RPMI7951 (cell line): ENCODE results near the gene ADAMTS17. TPM values are rescaled to one million over a fixed set of nuclear protein-coding genes. Genes with fewer than 3 reads are reported as not detected.
"Not testable (repeated sequence)": the region's sequence is repeated elsewhere in the genome, so short reads cannot be mapped to it uniquely, and the experiment has no call there.

Experiments used
- DNase-seq: peaks from one replicate; pipeline ENCODE4 v3.0.0-alpha.2; 2012; ENCODE audit warnings: low read depth
- total RNA-seq: library from RNA; depleted of rRNA; stranded (reverse); fragments of >200 nt; shearing (Covaris generic); gene quantifications from 2 replicates; pipeline ENCODE4 v1.2.3, GENCODE V29; 2014

Gene ADAMTS17
- total RNA-seq, 1 experiment from 2014 or later, result 1.6 TPM

DNA sequence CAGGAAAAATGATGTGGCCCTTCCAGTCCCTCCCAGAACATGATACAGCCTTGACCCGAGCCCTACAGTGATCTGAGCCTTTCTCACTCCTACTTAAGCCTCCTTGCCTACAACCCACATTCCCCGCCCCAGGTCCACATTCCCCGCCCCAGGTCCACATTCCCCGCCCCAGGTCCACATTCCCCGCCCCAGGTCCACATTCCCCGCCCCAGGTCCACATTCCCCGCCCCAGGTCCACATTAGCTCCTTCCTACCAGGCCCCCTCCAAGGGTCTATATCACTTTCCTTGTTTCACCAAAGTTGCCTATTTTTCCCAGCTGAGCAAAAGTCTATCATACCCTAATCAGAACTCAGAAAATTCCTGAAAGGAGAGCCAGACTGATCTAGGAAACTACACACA is 2.3 kb downstream of the ADAMTS17 start:
- DNase-seq, result not testable (repeated sequence)

DNA sequence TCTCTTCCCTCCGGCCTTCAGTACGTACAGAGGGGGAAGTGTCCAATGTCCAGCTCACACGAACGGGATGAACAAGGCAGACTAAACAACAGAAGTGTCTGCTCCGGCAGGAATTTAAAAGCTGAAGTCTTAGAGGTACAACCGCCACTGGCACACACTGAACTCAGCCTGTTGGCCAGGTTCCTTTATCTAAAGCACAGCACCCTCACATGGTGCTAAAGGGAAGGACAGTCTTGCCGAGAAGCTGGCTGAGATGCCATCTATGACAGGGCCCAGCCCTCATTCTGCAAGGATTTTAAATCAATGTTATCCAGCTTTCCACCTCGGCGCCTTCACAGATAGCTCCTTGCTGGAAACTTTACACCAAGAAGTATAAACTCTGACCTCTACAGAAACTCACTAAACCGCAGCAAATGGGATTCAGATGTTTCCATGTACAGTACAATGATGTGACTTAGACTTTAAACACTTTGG is 2.8 kb downstream of the ADAMTS17 start:
- DNase-seq, result peak; percentile 54

DNA sequence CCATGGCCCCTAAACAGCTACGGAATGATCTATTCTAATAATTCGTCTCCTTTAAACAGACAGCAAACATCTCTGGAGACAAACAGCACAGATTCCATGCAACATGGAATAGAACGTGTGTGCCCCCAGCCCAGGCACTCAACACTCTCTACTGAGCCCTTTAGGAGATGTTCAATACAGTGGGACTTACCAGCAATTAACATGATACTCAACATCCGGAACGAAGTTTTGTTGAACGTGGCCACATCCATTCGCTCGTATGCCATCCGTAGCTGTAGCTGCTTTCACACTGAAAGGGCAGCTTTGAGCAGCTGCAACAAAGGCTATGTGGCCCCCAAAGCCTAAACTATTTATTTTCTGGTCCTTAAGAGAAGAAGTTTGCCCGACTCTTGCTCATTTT is 3.5 kb downstream of the ADAMTS17 start:
- DNase-seq, result no peak

- no peak for DNase-seq
Measured at GRCh38 chr15:100337096-100338044, 4.4 kb downstream of the ADAMTS17 start.

- no peak for DNase-seq
Measured at GRCh38 chr15:100336061-100336460, 5.7 kb downstream of the ADAMTS17 start.

GRCh38 chr15:100335335-100335999 is 6.3 kb downstream of the ADAMTS17 start:
- DNase-seq, result no peak

DNA sequence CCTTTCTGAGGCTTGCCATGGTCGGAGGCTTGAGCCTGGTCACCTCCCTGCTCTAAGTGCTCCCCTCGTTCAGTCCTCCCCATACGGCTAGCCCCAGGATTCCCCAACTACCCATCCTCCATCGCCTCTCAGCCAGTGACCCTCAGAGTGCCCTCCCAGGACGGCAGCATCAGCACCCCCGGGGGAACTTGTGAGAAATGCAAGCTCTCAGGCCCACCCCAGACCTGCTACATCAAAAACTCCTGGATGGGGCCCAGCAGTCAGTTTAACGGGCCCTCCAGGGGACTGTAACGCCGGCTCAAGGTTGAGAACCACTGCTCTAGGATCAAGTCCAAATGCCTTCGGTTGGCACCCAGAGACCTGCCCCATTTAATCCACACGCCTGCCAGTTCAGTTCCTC is 6.9 kb downstream of the ADAMTS17 start:
- no peak for DNase-seq

DNA sequence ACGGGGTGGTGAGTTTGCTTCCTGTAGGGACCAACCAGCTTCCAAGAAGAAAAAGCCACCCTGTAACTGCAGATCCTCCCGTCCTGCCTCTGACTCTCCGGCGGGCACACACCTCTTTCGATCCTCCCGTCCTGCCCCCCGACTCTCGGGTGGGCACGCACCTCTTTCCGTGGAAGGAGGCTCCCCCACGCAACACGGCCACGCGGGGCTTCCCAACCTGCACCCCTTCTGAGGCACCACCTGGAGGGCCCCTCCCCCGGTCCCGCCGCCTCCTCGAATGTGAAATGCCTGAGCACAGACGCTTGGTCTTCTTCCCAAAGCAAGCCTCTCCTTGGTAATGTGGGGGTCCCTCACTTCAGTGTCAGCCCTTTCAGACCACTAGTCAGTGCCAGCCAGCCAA is 7.3 kb downstream of the ADAMTS17 start:
- no peak for DNase-seq

- DNase-seq, result no peak
Measured at GRCh38 chr15:100334015-100334414, 7.8 kb downstream of the ADAMTS17 start.

DNA sequence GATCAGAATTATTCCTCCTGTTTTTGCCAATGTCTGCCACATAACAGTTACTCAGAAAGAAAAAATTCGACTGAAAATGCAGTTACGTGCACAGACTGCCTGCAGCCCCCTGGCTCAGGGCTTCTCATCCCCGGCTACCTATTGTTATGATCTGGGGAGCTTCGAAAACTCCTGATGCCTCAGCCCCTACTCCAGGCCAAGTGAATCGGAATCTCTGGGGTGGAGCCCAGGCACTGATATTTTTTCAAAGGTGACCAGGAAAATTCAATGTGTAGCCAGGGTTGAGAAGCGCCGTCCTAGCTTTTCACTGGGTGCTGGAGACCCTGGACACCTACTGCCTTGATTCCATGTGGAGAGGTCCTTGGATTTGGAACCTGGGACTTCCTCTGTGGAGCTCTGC is 8.5 kb downstream of the ADAMTS17 start:
- DNase-seq, result no peak

DNA sequence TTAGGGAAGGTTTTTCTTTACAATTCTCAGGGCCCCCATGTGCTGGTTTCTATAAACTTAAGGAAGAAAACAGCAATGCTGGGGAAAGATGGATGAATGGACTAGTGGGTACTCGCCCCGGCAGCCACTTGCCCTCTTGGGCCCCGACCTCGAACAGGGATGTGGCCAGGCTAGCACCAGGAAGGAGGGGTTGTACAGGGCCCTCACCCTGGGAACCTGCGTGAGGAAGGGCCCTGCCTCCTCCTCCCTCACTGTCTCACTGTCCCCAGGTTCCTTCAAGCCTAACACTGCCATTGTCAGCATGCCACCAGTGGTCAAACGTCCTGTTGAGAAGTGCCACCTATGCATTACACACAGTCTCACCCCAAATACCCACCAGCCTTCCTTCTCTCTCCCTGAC is 9.1 kb downstream of the ADAMTS17 start:
- DNase-seq, result no peak

DNA sequence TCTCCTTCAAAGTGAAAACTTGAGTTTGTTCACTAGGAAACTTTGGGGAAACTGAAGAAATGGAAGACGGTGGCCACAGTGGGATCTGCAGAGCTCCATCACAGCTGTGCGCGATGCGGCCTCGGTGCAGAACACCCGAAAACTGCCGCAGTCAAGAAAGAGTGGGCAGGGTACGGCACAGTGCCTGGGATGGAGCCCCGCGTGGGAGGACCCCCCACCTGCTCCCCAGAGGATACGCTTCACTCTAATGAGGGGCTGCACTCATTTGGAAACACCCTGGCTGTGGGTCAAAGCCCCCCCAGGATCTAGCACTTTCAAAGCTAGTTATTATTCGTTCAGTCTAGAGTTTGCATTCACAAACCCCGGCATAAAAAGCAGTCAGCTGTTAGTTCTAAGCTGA is 9.5 kb downstream of the ADAMTS17 start:
- DNase-seq, result no peak

- DNase-seq, result no peak
Measured at GRCh38 chr15:100330629-100331215, 11.1 kb downstream of the ADAMTS17 start.

DNA sequence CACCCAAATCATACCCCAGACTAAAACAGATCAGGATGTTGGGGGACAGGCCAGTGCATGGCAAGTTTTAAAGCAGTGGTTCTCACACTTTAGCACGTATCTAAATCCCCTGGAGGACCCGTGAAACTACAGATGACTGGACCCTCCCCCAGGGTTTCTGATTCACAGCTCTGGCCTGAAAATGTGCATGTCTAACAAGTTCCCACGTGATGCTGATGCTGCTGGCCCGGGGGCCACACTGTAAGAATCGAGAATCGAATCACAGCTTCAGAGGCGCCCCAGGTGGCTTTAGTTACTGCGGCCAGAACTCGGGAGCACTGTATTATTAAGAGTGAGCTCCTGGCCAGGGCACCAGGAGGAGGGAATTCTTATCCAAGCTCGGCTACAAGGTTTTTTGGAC is 11.6 kb downstream of the ADAMTS17 start:
- DNase-seq, result no peak

GRCh38 chr15:100328796-100329195 is 13.0 kb downstream of the ADAMTS17 start:
- DNase-seq, result no peak

- peak; percentile 6 for DNase-seq
Measured at GRCh38 chr15:100318880-100319279, 22.9 kb downstream of the ADAMTS17 start.

DNA sequence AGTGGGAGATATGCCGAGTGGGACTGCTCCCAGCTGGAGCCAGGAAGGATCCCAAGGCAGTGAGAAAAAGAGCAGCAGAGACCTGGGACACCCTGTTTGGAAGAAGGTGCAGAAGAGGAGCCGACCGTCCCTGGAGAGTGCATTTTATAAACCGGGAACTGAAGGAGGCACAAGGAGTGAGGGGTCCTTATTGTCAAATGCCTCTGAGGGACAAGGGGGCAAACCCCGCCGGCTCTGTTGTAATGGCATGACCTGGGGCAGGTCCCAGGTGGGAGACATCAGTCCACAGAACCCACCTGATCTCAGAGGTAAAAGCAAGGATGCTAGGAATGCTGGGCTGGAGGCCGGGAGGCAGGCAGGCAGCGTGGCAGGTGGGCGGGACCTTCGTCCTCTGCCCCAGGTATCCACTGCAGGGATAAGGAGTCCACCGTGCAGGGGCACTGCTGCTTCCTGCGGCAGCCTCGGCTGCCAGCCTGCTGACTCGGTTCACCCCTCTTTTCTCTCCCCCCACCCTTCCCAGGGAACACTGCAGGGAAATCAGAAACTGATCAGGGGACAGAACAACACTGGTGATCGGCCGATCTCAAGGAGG is 26.9 kb downstream of the ADAMTS17 start:
- DNase-seq, result no peak

DNA sequence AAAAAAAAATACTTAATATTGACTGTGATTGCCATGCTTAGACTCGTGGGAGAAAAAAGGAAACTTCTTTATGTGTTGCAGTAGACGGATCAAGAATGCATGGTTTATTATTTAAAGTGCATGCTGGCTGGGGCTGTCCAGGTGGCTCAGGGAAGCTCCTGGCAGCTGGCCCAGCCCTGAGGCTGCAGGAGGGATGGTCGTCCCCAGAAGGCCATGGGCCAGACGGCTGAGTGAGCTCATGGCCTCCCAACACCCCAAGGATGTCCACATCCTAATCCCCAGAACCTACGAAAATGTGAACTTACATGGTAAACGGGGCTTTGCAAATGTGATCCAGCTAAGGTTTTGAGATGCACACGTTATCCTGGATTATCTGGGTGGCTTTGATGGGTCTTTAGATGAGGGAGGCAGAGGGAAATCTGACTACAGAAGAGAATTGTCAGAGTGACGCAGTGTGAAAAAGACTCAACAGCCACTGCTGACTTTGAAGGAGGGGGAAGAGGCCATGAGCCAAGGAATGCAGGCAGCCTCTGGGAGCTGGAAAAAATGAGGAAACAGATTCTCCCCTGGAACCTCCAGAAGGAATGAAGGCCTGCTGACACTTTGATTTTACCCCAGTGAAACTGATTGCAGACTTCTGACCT is 29.8 kb downstream of the ADAMTS17 start:
- no peak for DNase-seq

- no peak for DNase-seq
Measured at GRCh38 chr15:100311154-100311625, 30.6 kb downstream of the ADAMTS17 start.

- DNase-seq, result no peak
Measured at GRCh38 chr15:100310513-100311153, 31.1 kb downstream of the ADAMTS17 start.

DNA sequence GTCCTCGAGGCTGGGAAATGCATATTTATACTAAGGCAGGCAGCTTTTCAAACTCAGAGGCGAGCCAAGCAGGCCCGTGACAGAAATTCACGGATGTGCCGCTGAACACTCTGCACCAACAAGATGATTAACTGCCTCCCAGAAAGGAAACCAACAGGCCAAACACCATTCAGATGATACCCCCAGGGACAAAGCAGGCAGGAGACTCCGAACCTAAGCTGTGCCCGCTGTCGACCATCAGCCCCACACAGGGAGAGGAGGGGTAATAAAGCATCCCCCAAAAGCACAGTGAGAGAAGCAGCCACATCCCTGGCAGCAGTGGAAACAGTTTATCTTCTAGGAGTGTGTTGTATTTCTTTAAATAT is 31.8 kb downstream of the ADAMTS17 start:
- DNase-seq, result no peak
